Trophoblast cell (in vitro differentiated cells and primary cell): ENCODE measurements around the gene CRADD.
A peak's percentile ranks its signal among the peaks of the same experiment; 100 is the strongest.

Source experiments
- DNase-seq, 2 donors: peaks; one replicate each; pipeline ENCODE4 v3.0.0-alpha.2; 2016
- H2AFZ ChIP-seq: 2 replicates; pipeline ENCODE4 v1.6.1; 2013; ENCODE audit warnings: low read length, moderate library complexity, mild to moderate bottlenecking; ENCODE audit not compliant: insufficient read depth, poor library complexity
- H2AK5ac ChIP-seq: 2 replicates; pipeline ENCODE4 v1.6.1; 2013; ENCODE audit warnings: mild to moderate bottlenecking, low read length
- H2BK120ac ChIP-seq: 2 replicates; pipeline ENCODE4 v1.6.1; 2013; ENCODE audit warnings: low read length, mild to moderate bottlenecking, moderate library complexity; ENCODE audit not compliant: insufficient read depth, poor library complexity
- H2BK12ac ChIP-seq: 2 replicates; pipeline ENCODE4 v1.6.1; 2013; ENCODE audit warnings: mild to moderate bottlenecking, low read length, moderate library complexity
- H2BK5ac ChIP-seq: 2 replicates; pipeline ENCODE4 v1.6.1; 2013; ENCODE audit warnings: low read length, low read depth, moderate library complexity, mild to moderate bottlenecking; ENCODE audit not compliant: poor library complexity
- H3K14ac ChIP-seq: 2 replicates; pipeline ENCODE4 v1.6.1; 2013; ENCODE audit warnings: mild to moderate bottlenecking, low read length
- H3K18ac ChIP-seq: 2 replicates; pipeline ENCODE4 v1.6.1; 2013; ENCODE audit warnings: mild to moderate bottlenecking, low read length
- H3K23ac ChIP-seq: 2 replicates; pipeline ENCODE4 v1.6.1; 2013; ENCODE audit warnings: low read length
- H3K27ac ChIP-seq: 2 replicates; pipeline ENCODE4 v1.5.1; 2013; ENCODE audit warnings: low read depth, mild to moderate bottlenecking, inconsistent platforms, low read length, moderate library complexity
- H3K27me3 ChIP-seq: 2 replicates; pipeline ENCODE4 v1.6.1; 2013; ENCODE audit warnings: inconsistent platforms, mild to moderate bottlenecking, low read length, moderate library complexity; ENCODE audit not compliant: insufficient read depth
- H3K36me3 ChIP-seq, 2 experiments: 1 replicate in 1 of 2; 2 replicates in 1 of 2; pipeline ENCODE4 v1.6.1; 2013; ENCODE audit warnings: low read length in 2 of 2, mild to moderate bottlenecking in 2 of 2, moderate library complexity in 1 of 2; ENCODE audit not compliant: insufficient read depth in 2 of 2, control insufficient read depth in 1 of 2
- H3K4ac ChIP-seq: 2 replicates; pipeline ENCODE4 v1.6.1; 2013; ENCODE audit warnings: low read depth, mild to moderate bottlenecking, low read length, moderate library complexity
- H3K4me1 ChIP-seq, 2 experiments: 1 replicate in 1 of 2; 2 replicates in 1 of 2; pipeline ENCODE4 v1.6.1; 2013; ENCODE audit warnings: low read length in 2 of 2, mild to moderate bottlenecking in 2 of 2, moderate library complexity in 1 of 2; ENCODE audit not compliant: insufficient read depth in 2 of 2, control insufficient read depth in 1 of 2
- H3K4me2 ChIP-seq: 2 replicates; pipeline ENCODE4 v1.6.1; 2013; ENCODE audit warnings: inconsistent platforms, mild to moderate bottlenecking, low read length, moderate library complexity
- H3K4me3 ChIP-seq: 2 replicates; pipeline ENCODE4 v1.5.1; 2013; ENCODE audit warnings: mild to moderate bottlenecking, low read depth, low read length, inconsistent platforms
- H3K79me1 ChIP-seq: one replicate; pipeline ENCODE4 v1.6.1; 2013; ENCODE audit warnings: low read length
- H3K79me2 ChIP-seq: 2 replicates; pipeline ENCODE4 v1.6.1; 2013; ENCODE audit warnings: low read length, mild to moderate bottlenecking; ENCODE audit not compliant: control insufficient read depth, insufficient read depth, poor library complexity
- H3K9ac ChIP-seq: 2 replicates; pipeline ENCODE4 v1.6.1; 2013; ENCODE audit warnings: mild to moderate bottlenecking, low read length
- H3K9me3 ChIP-seq: 2 replicates; pipeline ENCODE4 v1.6.1; 2013; ENCODE audit warnings: low read depth, mild to moderate bottlenecking, control low read depth, inconsistent platforms, low read length; ENCODE audit not compliant: insufficient read depth
- H4K12ac ChIP-seq: 2 replicates; pipeline ENCODE4 v1.6.1; 2013; ENCODE audit warnings: low read depth, mild to moderate bottlenecking, low read length, moderate library complexity
- H4K8ac ChIP-seq: 2 replicates; pipeline ENCODE4 v1.6.1; 2013; ENCODE audit warnings: low read depth, mild to moderate bottlenecking, low read length, moderate library complexity
- H4K91ac ChIP-seq: one replicate; pipeline ENCODE4 v1.6.1; 2013; ENCODE audit warnings: low read depth, mild to moderate bottlenecking, low read length, moderate library complexity
- WGBS: extraction: QIAGEN DNeasy Blood & Tissue Kit; methylation state at CpG from one replicate; pipeline ENCODE4 v1.1.7; 2013; ENCODE audit warnings: missing lambda C conversion rate; ENCODE audit not compliant: insufficient read length, insufficient coverage; ENCODE audit errors: extremely low coverage; 5-methylcytosine and 5-hydroxymethylcytosine counted together

CRADD gene

DNA sequence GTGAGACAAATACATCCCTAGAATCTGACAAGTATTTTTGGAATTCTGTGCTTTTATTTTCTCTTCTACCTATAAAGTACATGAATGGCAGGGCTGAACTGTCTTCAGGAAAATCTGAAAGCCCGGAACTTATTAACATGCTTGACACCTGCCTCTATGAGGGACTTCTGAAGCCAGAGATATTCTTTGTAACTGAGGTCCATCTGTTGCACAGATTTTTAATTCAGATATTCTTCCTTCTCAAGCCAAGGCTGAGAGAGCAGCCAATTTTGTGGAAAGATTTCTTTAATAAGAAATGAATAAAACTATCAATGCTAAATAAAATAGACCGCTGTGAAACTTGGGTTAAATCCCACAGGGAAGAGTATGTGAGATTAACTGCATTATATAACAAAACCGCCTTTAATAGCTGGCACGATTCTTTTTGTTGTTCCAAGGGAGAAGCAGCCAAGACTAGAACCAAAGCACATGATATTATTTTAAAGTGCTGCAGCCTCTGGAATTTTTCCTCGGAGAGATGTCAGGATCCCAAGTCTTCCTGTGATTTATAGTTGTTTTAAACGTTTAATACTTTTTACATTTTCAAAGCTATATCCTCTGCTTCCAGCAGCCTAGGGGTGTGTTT is 148.9 kb downstream of the CRADD start:
- Histone ChIP-seq H3K79me1 (no peaks in the 10 kb centered on the region), H4K8ac (no peak overlapping the region), H2AFZ (no peak overlapping the region), H2BK120ac (no peak overlapping the region), H3K4me3 (no peak overlapping the region), H2BK5ac (no peak overlapping the region), H3K23ac (no peak overlapping the region), H3K14ac (no peak overlapping the region), H3K18ac (no peak overlapping the region), H3K79me2 (no peaks in the 10 kb centered on the region), H3K27ac (no peak overlapping the region), H3K4me1 (peaks cover 0 to 4% of the 10 kb centered on the region in 2 experiments), H2BK12ac (no peak overlapping the region), H3K9me3 (no peaks in the 10 kb centered on the region), H3K27me3 (no peaks in the 10 kb centered on the region), H3K4me2 (no peak overlapping the region), H3K4ac (no peak overlapping the region), H4K12ac (no peak overlapping the region), H2AK5ac (no peak overlapping the region), H3K9ac (no peak overlapping the region), H4K91ac (no peak overlapping the region), H3K36me3 (no peaks in the 10 kb centered on the region)
- whole genome bisulfite sequencing = no CpG with 5 or more reads among the region's 6 CpGs
- no peak for DNase-seq

DNA sequence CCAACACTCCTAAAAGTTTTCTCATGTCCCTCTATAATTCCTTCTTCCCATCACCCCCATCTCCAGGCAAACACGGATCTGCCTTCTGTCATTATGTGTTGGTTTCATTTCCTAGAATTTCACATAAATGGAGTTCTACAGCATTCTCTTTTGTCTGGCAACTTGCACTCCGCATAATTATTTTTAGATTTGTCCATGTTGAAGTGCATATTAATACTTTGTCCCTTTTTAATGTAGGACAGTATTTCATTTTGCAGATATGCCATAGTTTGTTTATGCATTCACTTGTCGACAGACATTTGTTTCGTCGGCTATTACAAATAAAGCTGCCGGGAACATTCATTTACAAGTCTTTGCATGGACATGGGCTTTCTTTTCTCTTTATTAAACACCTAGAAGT is 150.0 kb downstream of the CRADD start:
- H4K12ac ChIP-seq = no peak overlapping the region
- no peak overlapping the region for H2AFZ ChIP-seq
- no peak overlapping the region for H2BK12ac ChIP-seq
- no peaks in the 10 kb centered on the region for H3K36me3 ChIP-seq
- no peak overlapping the region for H3K27ac ChIP-seq
- no peak for DNase-seq
- no peaks in the 10 kb centered on the region for H3K27me3 ChIP-seq
- no peak overlapping the region for H3K23ac ChIP-seq
- H4K8ac ChIP-seq = no peak overlapping the region
- H3K4ac ChIP-seq = no peak overlapping the region
- H3K79me1 ChIP-seq = no peaks in the 10 kb centered on the region
- H3K14ac ChIP-seq = no peak overlapping the region
- no peak overlapping the region for H2BK120ac ChIP-seq
- no peak overlapping the region for H3K4me3 ChIP-seq
- H3K9ac ChIP-seq = no peak overlapping the region
- H3K4me1 ChIP-seq = peaks cover 0 to 4% of the 10 kb centered on the region in 2 experiments
- no CpG with 5 or more reads among the region's 6 CpGs for WGBS
- H3K79me2 ChIP-seq = no peaks in the 10 kb centered on the region
- H4K91ac ChIP-seq = no peak overlapping the region
- no peak overlapping the region for H3K4me2 ChIP-seq
- no peak overlapping the region for H2BK5ac ChIP-seq
- H3K18ac ChIP-seq = no peak overlapping the region
- no peak overlapping the region for H2AK5ac ChIP-seq
- no peaks in the 10 kb centered on the region for H3K9me3 ChIP-seq

DNA sequence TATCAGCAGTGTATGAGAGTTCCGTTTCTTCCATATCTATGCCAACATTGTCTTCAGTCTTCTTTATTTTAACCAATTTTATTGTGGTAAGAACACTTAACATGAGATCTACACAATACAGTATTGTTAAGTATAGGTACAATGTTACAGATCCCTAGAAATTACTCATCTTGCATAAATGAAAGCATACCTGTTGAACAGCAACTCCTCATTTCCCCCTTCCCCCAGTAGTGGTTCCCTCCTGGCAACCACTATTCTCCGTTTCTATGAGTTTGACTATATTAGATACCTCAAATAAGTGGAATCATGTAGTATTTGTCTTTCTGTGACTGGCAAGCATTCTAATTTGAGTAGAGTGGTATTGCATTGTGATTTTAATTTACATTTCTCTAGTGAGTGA is 150.5 kb downstream of the CRADD start:
- H2AFZ ChIP-seq = no peak overlapping the region
- no peak overlapping the region for H2BK120ac ChIP-seq
- H3K9ac ChIP-seq = no peak overlapping the region
- H3K27ac ChIP-seq = no peak overlapping the region
- H3K79me2 ChIP-seq = no peaks in the 10 kb centered on the region
- peaks cover 0 to 4% of the 10 kb centered on the region in 2 experiments for H3K4me1 ChIP-seq
- no peak overlapping the region for H3K14ac ChIP-seq
- H2AK5ac ChIP-seq = no peak overlapping the region
- no peak overlapping the region for H4K91ac ChIP-seq
- no peak overlapping the region for H3K4me3 ChIP-seq
- H2BK5ac ChIP-seq = no peak overlapping the region
- H3K4ac ChIP-seq = no peak overlapping the region
- H3K23ac ChIP-seq = no peak overlapping the region
- DNase-seq = peak in 1 of 2 donors; percentile 29
- no peaks in the 10 kb centered on the region for H3K36me3 ChIP-seq
- no peaks in the 10 kb centered on the region for H3K9me3 ChIP-seq
- H2BK12ac ChIP-seq = no peak overlapping the region
- WGBS = no CpG with 5 or more reads among the region's 2 CpGs
- no peaks in the 10 kb centered on the region for H3K27me3 ChIP-seq
- H4K8ac ChIP-seq = no peak overlapping the region
- H3K79me1 ChIP-seq = no peaks in the 10 kb centered on the region
- H3K4me2 ChIP-seq = no peak overlapping the region
- H3K18ac ChIP-seq = no peak overlapping the region
- no peak overlapping the region for H4K12ac ChIP-seq

DNA sequence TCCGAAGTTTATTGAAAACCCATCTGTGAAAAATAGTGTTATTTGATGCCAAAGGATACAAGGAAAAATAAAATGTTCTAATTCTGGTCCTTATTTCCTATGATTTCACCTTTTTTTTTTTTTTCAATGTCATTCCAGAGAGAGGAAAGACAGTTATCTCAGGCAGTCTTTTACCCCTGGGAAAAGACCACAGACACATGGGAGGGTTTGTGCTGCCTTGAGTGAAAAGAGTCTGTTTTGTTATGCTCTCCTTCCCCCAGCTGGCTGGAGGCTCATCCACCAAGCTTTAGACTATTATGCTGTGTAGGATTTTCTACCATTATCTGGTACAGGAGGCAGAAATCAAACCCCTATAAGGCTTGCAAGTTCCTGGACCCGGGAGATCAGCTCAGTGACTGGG is 151.8 kb downstream of the CRADD start:
- H3K4ac ChIP-seq = no peak overlapping the region
- H2BK5ac ChIP-seq = no peak overlapping the region
- H3K4me1 ChIP-seq = peaks cover 0 to under 1% of the 10 kb centered on the region in 2 experiments
- no peaks in the 10 kb centered on the region for H3K79me2 ChIP-seq
- no peaks in the 10 kb centered on the region for H3K9me3 ChIP-seq
- no peak overlapping the region for H3K18ac ChIP-seq
- H2BK12ac ChIP-seq = no peak overlapping the region
- H4K91ac ChIP-seq = no peak overlapping the region
- no peak for DNase-seq
- no peaks in the 10 kb centered on the region for H3K79me1 ChIP-seq
- no peak overlapping the region for H4K8ac ChIP-seq
- no peak overlapping the region for H3K9ac ChIP-seq
- WGBS = no CpG with 5 or more reads among the region's 2 CpGs
- no peak overlapping the region for H3K27ac ChIP-seq
- H3K23ac ChIP-seq = no peak overlapping the region
- no peak overlapping the region for H2BK120ac ChIP-seq
- H3K4me2 ChIP-seq = no peak overlapping the region
- H3K36me3 ChIP-seq = no peaks in the 10 kb centered on the region
- H3K27me3 ChIP-seq = no peaks in the 10 kb centered on the region
- no peak overlapping the region for H2AK5ac ChIP-seq
- no peak overlapping the region for H3K14ac ChIP-seq
- H2AFZ ChIP-seq = no peak overlapping the region
- no peak overlapping the region for H4K12ac ChIP-seq
- H3K4me3 ChIP-seq = no peak overlapping the region
